Lower leg skin (tissue), 3 donors: ENCODE measurements around the gene DIP2C.

Experiments
- POLR2A ChIP-seq, 2 donors: fragments of 450-650 bp; IDR thresholded peaks; one replicate each; pipeline ENCODE4 v1.6.1; 2016 to 2017; ENCODE audit warnings: antibody characterized with exemption in 2 of 2, mild to moderate bottlenecking in 1 of 2, moderate library complexity in 1 of 2
- TF ChIP-seq, protein P1 (sequence below), 3 donors: fragments of 450-650 bp; IDR thresholded peaks; one replicate each; pipeline ENCODE4 v1.5.1; 2016; ENCODE audit warnings: antibody characterized with exemption in 3 of 3, mild to moderate bottlenecking in 3 of 3, moderate library complexity in 2 of 3

GRCh38 chr10:427761-428519 lies 261.5 kb downstream of the DIP2C start:
- TF ChIP-seq, protein P1, sequence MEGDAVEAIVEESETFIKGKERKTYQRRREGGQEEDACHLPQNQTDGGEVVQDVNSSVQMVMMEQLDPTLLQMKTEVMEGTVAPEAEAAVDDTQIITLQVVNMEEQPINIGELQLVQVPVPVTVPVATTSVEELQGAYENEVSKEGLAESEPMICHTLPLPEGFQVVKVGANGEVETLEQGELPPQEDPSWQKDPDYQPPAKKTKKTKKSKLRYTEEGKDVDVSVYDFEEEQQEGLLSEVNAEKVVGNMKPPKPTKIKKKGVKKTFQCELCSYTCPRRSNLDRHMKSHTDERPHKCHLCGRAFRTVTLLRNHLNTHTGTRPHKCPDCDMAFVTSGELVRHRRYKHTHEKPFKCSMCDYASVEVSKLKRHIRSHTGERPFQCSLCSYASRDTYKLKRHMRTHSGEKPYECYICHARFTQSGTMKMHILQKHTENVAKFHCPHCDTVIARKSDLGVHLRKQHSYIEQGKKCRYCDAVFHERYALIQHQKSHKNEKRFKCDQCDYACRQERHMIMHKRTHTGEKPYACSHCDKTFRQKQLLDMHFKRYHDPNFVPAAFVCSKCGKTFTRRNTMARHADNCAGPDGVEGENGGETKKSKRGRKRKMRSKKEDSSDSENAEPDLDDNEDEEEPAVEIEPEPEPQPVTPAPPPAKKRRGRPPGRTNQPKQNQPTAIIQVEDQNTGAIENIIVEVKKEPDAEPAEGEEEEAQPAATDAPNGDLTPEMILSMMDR (IDR thresholded peaks at IDR 0.05): no peak
- no peak for TF ChIP-seq POLR2A (IDR thresholded peaks at IDR 0.05)
